22Rv1 (cell line): ENCODE measurements around the gene MAGEA1.
A peak's percentile ranks its signal among the peaks of the same experiment; 100 is the strongest.
"Not testable (repeated sequence)": the region's sequence is repeated elsewhere in the genome, so short reads cannot be mapped to it uniquely, and the experiment has no call there.

Experiments used
- H3K27ac ChIP-seq: fragments of 450-650 bp; 2 replicates; pipeline ENCODE4 v1.5.1; 2017
- CTCF ChIP-seq: fragments of 450-650 bp; IDR thresholded peaks from 2 replicates; pipeline ENCODE4 v1.5.1; 2017; ENCODE audit warnings: mild to moderate bottlenecking
- ZFX ChIP-seq: fragments of 450-650 bp; IDR thresholded peaks from 2 replicates; pipeline ENCODE4 v1.6.1; 2017; ENCODE audit warnings: antibody characterized with exemption, borderline replicate concordance

The MAGEA1 gene

GRCh38 chrX:153179131-153179530, at the start of gene MAGEA1:
Gene MAGEA1 (plus strand): TSS chrX:153179284. CDS start chrX:153182390, 3,106 bp downstream.
- H3K27ac ChIP-seq, result peak within 1 kb of the TSS; percentile 56
- TF ChIP-seq ZFX (no peak), CTCF (no peak)

GRCh38 chrX:153132924-153133323, 46.2 kb upstream of the MAGEA1 start:
- not testable (repeated sequence) for H3K27ac ChIP-seq

- H3K27ac ChIP-seq, result not testable (repeated sequence)
Observed at GRCh38 chrX:153139074-153139473, 40.0 kb upstream of the MAGEA1 start.

GRCh38 chrX:153146288-153146687, 32.8 kb upstream of the MAGEA1 start:
- H3K27ac ChIP-seq, result not testable (repeated sequence)

GRCh38 chrX:153153516-153153915, 25.6 kb upstream of the MAGEA1 start:
- no peak overlapping the region for H3K27ac ChIP-seq
- no peak for TF ChIP-seq CTCF
- TF ChIP-seq ZFX, result no peak

- no peak overlapping the region for H3K27ac ChIP-seq
- TF ChIP-seq CTCF, result no peak
- TF ChIP-seq ZFX, result no peak
Observed at GRCh38 chrX:153157450-153157849, 21.6 kb upstream of the MAGEA1 start.

GRCh38 chrX:153158319-153158718, 20.8 kb upstream of the MAGEA1 start:
- H3K27ac ChIP-seq, result no peak overlapping the region
- TF ChIP-seq CTCF, result no peak

- H3K27ac ChIP-seq, result no peak overlapping the region
- TF ChIP-seq CTCF, result no peak
- TF ChIP-seq ZFX, result no peak
Observed at GRCh38 chrX:153161952-153162351, 17.1 kb upstream of the MAGEA1 start.

GRCh38 chrX:153164733-153165132, 14.4 kb upstream of the MAGEA1 start:
- TF ChIP-seq CTCF (no peak), ZFX (no peak)

GRCh38 chrX:153168423-153168822, 10.7 kb upstream of the MAGEA1 start:
- H3K27ac ChIP-seq, result not testable (repeated sequence)

More at GRCh38 chrX:153164733-153165132, 14.4 kb upstream of the MAGEA1 start:
- no peak overlapping the region for H3K27ac ChIP-seq
